ENCODE results near the gene ZNF888. TPM values are rescaled to one million over a fixed set of nuclear protein-coding genes. Genes with fewer than 3 reads are reported as not detected.
A peak's percentile ranks its signal among the peaks of the same experiment; 100 is the strongest.
"Not testable (repeated sequence)": the region's sequence is repeated elsewhere in the genome, so short reads cannot be mapped to it uniquely, and the experiment has no call there.

Gene ZNF888
- total RNA-seq, 1 experiment from 2014 or later: 5.2 TPM

DNA sequence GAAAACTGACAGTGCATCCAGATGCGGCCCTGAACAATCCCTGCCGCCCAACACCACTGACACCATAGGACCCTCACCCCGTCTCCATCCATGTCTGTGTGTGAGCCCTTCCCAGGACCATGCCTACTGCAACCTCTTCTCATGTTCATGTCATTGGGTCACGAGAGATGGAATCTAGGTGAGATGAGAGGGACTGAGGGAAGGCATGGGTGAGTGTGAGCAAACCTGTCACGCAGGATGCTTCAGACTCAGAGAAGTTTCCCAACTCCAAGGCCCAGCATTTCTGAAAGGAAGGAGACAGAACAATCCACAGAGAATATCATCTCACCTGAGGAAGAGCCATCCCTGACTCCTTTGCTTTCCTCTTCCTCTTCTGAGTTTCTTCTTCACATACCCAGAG is 5.7 kb downstream of the ZNF888 start:
- no peaks in the 10 kb centered on the region for H3K9me3 ChIP-seq (ENCODE audit: low read length)
- TF ChIP-seq EZH2phosphoT487 (IDR thresholded peaks at IDR 0.05; ENCODE audit: borderline replicate concordance, low read length): no peak
- TF ChIP-seq EZH2 (IDR thresholded peaks at IDR 0.05; ENCODE audit: low read length, unreplicated experiment): no peak
- TF ChIP-seq, protein P1, sequence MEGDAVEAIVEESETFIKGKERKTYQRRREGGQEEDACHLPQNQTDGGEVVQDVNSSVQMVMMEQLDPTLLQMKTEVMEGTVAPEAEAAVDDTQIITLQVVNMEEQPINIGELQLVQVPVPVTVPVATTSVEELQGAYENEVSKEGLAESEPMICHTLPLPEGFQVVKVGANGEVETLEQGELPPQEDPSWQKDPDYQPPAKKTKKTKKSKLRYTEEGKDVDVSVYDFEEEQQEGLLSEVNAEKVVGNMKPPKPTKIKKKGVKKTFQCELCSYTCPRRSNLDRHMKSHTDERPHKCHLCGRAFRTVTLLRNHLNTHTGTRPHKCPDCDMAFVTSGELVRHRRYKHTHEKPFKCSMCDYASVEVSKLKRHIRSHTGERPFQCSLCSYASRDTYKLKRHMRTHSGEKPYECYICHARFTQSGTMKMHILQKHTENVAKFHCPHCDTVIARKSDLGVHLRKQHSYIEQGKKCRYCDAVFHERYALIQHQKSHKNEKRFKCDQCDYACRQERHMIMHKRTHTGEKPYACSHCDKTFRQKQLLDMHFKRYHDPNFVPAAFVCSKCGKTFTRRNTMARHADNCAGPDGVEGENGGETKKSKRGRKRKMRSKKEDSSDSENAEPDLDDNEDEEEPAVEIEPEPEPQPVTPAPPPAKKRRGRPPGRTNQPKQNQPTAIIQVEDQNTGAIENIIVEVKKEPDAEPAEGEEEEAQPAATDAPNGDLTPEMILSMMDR (conservative IDR thresholded peaks at IDR 0.05; ENCODE audit: low read depth, low read length): no peak
- DNase-seq (no peak), ATAC-seq (no peak)
- H3K4me2 ChIP-seq (ENCODE audit: low read length): no peak overlapping the region
- TSS peak; percentile 1 for BruUV-seq (replicated peaks)
- H3K36me3 ChIP-seq (ENCODE audit: low read depth, low read length): peaks cover 27% of the 10 kb centered on the region
- no peak overlapping the region for H3K4me3 ChIP-seq (ENCODE audit: low read length)
- H2AFZ ChIP-seq (ENCODE audit: low read length): no peak overlapping the region
- H3K9me2 ChIP-seq (replicated peaks; ENCODE audit: low read length): no peaks in the 10 kb centered on the region
- no peaks in the 10 kb centered on the region for H3K4me1 ChIP-seq (ENCODE audit: insufficient read depth, low read length)
- no peaks in the 10 kb centered on the region for H4K20me1 ChIP-seq (ENCODE audit: low read length)
- no peaks in the 10 kb centered on the region for H3F3A ChIP-seq (ENCODE audit: low read length, unreplicated experiment)
- CTCF ChIA-PET: no interaction called here
- no peaks in the 10 kb centered on the region for H3K27me3 ChIP-seq (ENCODE audit: low read length)
- intact Hi-C loops (cut with micrococcal nuclease): no loop called here
- POLR2A ChIA-PET (ENCODE audit: unreplicated experiment): no interaction called here
- H3K27ac ChIP-seq (ENCODE audit: low read length): no peak overlapping the region
- H3K79me2 ChIP-seq (ENCODE audit: low read length): peaks cover 12% of the 10 kb centered on the region
- H3K9ac ChIP-seq (ENCODE audit: low read length): no peak overlapping the region

DNA sequence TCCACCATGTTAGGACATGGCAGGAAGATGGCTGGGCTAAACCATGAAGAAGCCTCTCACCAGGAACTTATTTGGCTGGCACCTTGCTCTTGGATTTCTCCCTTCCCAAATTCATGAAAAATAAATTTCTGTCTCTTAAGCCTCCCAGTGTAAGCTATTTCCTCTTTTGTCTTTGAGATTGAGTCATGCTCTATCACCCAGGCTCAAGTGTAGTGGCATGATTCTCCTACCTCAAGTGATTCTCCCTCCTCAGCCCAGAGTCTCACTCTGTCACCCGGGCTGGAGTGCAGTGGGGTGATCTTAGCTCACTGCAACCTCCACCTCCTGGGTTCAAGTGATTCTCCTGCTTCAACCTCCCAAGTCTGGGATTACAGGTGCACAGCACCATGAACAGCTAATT is 12.6 kb downstream of the ZNF888 start:
- no peaks in the 10 kb centered on the region for H4K20me1 ChIP-seq (ENCODE audit: low read length)
- TF ChIP-seq EZH2 (IDR thresholded peaks at IDR 0.05; ENCODE audit: low read length, unreplicated experiment) (no peak), EZH2phosphoT487 (IDR thresholded peaks at IDR 0.05; ENCODE audit: borderline replicate concordance, low read length) (no peak)
- TF ChIP-seq, protein P1 (conservative IDR thresholded peaks at IDR 0.05; ENCODE audit: low read depth, low read length): no peak
- ATAC-seq (no peak), DNase-seq (no peak)
- no peak overlapping the region for H3K27ac ChIP-seq (ENCODE audit: low read length)
- ChIA-PET POLR2A (ENCODE audit: unreplicated experiment) (no interaction called here), CTCF (no interaction called here)
- no peaks in the 10 kb centered on the region for H3K79me2 ChIP-seq (ENCODE audit: low read length)
- H3K4me1 ChIP-seq (ENCODE audit: insufficient read depth, low read length): no peaks in the 10 kb centered on the region
- H3K4me3 ChIP-seq (ENCODE audit: low read length): no peak overlapping the region
- no peaks in the 10 kb centered on the region for H3K27me3 ChIP-seq (ENCODE audit: low read length)
- no peak overlapping the region for H3K9ac ChIP-seq (ENCODE audit: low read length)
- no peak overlapping the region for H3K4me2 ChIP-seq (ENCODE audit: low read length)
- peaks cover 60% of the 10 kb centered on the region for H3K36me3 ChIP-seq (ENCODE audit: low read depth, low read length)
- no peak overlapping the region for H2AFZ ChIP-seq (ENCODE audit: low read length)
- no peaks in the 10 kb centered on the region for H3K9me2 ChIP-seq (replicated peaks; ENCODE audit: low read length)
- H3F3A ChIP-seq (ENCODE audit: low read length, unreplicated experiment): no peaks in the 10 kb centered on the region
- no TSS peak for BruUV-seq (replicated peaks)
- H3K9me3 ChIP-seq (ENCODE audit: low read length): no peaks in the 10 kb centered on the region
- intact Hi-C loops (cut with micrococcal nuclease): no loop called here

DNA sequence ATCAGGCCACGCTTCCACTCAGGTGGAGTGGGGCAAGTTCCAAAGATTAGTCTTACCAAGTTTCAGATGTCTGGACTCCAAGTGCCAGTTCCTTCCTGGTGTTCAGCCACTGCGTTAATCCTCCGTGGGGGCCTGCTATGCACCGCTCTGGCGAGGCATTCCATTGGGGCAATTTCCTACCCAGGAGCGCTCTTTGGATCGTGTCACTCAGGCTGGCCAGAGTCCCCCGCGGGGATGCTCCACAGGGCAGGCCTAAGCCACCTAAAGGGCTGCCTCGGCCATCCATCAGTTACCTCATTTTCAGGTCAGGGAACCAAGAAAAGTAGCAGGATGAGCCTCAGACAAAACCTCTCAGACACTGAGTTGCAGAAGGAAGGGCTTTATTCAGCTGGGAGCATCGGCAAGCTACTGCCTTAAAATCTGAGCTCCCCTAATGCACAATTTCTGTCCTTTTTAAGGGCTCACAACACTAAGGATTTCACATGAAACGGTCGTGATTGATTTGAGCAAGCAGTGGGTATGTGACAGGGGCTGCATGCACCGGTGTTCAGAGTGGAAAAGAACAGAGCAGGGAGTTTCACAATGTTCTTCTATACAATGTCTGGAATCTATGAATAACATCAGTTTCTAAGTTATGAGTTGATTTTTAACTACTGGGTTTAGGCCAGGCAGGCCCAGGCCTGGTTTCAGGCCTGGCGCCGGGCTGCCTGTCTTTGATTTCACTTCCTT is 19.0 kb downstream of the ZNF888 start:
- ATAC-seq; H3K9me2 ChIP-seq (replicated peaks; ENCODE audit: low read length); BruUV-seq (replicated peaks); H3F3A ChIP-seq (ENCODE audit: low read length, unreplicated experiment); H3K4me1 ChIP-seq (ENCODE audit: insufficient read depth, low read length); POLR2A ChIA-PET (ENCODE audit: unreplicated experiment); H3K79me2 ChIP-seq (ENCODE audit: low read length); DNase-seq; H3K27ac ChIP-seq (ENCODE audit: low read length); H3K9me3 ChIP-seq (ENCODE audit: low read length); CTCF ChIA-PET; H4K20me1 ChIP-seq (ENCODE audit: low read length); intact Hi-C loops (cut with micrococcal nuclease); H3K9ac ChIP-seq (ENCODE audit: low read length); H3K27me3 ChIP-seq (ENCODE audit: low read length); H3K4me3 ChIP-seq (ENCODE audit: low read length); H2AFZ ChIP-seq (ENCODE audit: low read length); H3K4me2 ChIP-seq (ENCODE audit: low read length): not testable (repeated sequence)
- H3K36me3 ChIP-seq (ENCODE audit: low read depth, low read length): peaks cover 27% of the 10 kb centered on the region

Data from PC-3 (cell line).